GM19099 (cell line): Measurements from ENCODE around the gene SLC4A7.

Source experiments
- POLR2A ChIP-seq: IDR thresholded peaks from 3 replicates; pipeline ENCODE4 v1.6.1; 2011; ENCODE audit warnings: low read depth; ENCODE audit not compliant: insufficient read length; ENCODE audit errors: extremely low read depth

Gene SLC4A7

DNA sequence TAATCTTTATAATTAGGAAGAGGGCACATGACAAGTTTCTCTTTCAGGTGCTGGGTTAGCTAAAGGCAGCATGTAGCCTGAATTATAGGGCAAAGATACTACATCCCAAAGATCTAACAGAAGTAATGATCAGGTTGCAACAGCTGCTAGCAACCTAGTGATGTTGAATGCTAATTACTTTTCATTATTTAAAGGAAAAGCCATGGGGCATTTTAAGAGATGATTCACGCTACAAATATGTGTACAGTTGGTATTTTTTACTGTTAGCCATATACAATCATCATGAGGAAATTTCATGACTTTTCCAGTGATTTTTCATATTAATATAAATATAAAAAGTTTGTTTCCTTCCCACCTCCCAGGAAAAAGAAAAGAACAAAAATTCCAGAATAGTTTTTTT is 158.0 kb downstream of the SLC4A7 start:
- no peak for TF ChIP-seq POLR2A

DNA sequence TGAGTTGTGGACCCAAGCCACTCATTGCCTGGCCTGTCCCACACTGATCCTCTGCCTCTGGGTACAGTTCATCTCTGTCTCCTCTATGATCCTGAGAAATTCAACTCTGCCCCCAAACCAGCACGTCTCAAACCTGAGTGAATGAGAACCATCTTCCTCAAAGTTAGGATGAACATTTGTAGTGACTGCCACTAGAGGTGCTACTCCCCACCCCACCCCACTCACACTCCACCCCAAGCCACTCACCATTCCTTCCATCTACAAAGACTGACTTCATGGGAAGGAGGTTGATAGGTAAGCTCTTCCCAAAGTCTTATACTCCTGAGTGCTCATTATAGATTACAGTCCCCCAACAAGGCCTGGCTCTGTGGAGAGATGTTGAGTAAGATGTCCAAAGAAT is 158.8 kb downstream of the SLC4A7 start:
- TF ChIP-seq POLR2A: no peak

- no peak for TF ChIP-seq POLR2A
These were observed 159.5 kb downstream of the SLC4A7 start for GRCh38 chr3:27324686-27325085.

DNA sequence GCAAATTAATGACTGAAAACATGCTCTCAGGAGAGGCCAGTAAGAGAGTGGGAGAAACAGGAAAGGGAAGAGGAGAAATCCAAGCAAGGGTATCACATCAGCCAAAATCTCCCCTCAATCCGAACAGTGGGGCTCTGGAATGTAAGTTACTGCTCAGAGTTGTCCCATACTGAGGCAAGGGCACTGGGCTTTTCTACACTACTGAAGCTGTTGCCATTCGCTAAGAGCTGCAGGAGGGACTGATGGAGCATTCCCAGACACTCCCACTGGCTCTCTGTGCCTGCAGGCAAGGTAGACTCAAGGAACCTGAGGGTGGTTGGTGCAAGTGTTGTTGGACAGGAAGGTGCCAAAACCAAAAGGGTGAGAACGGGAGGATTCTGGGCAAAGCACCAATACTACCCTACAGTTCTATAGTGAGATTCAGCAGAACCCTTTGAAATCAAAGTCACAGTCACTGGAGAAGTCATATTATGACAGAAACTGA is 161.1 kb downstream of the SLC4A7 start:
- TF ChIP-seq POLR2A: no peak
